Measurements from ENCODE around the gene ODAD4.
"Not testable (repeated sequence)": the region's sequence is repeated elsewhere in the genome, so short reads cannot be mapped to it uniquely, and the experiment has no call there.

ODAD4 gene

GRCh38 chr17:41913798-41914197, 16.6 kb upstream of the ODAD4 start:
- DNase-seq, result no peak

- no peak for DNase-seq
Observed at GRCh38 chr17:41914358-41914766, 16.1 kb upstream of the ODAD4 start.

GRCh38 chr17:41915020-41915419, 15.4 kb upstream of the ODAD4 start:
- DNase-seq, result no peak

- DNase-seq, result no peak
Observed at GRCh38 chr17:41915566-41915965, 14.9 kb upstream of the ODAD4 start.

GRCh38 chr17:41917192-41917591, 13.2 kb upstream of the ODAD4 start:
- no peak for DNase-seq

- peak; percentile 67 for DNase-seq
Observed at GRCh38 chr17:41917679-41918313, 12.6 kb upstream of the ODAD4 start.

GRCh38 chr17:41918314-41919164, 11.9 kb upstream of the ODAD4 start, which contains the start of gene ACLY:
ACLY (minus strand) TSS chr17:41918951; CDS start chr17:41913873, 5,078 bp downstream.
- DNase-seq, result peak; percentile 93

GRCh38 chr17:41919165-41919817, 11.1 kb upstream of the ODAD4 start:
- DNase-seq, result peak; percentile 36

GRCh38 chr17:41919840-41920579, 10.4 kb upstream of the ODAD4 start:
- no peak for DNase-seq

- no peak for DNase-seq
Observed at GRCh38 chr17:41920580-41920955, 9.8 kb upstream of the ODAD4 start.

- no peak for DNase-seq
Observed at GRCh38 chr17:41925991-41926590, 4.3 kb upstream of the ODAD4 start.

- DNase-seq, result no peak
Observed at GRCh38 chr17:41928693-41929251, 1.6 kb upstream of the ODAD4 start.

- DNase-seq, result not testable (repeated sequence)
Observed at GRCh38 chr17:41930833-41931156, 378 bp downstream of the ODAD4 start.

GRCh38 chr17:41931715-41932114, 1.3 kb downstream of the ODAD4 start:
- not testable (repeated sequence) for DNase-seq

- no peak for DNase-seq
Observed at GRCh38 chr17:41932816-41933389, 2.5 kb downstream of the ODAD4 start.

- no peak for DNase-seq
Observed at GRCh38 chr17:41935641-41936040, 5.2 kb downstream of the ODAD4 start.

GRCh38 chr17:41937970-41938954, 7.8 kb downstream of the ODAD4 start:
- DNase-seq, result no peak

- no peak for DNase-seq
Observed at GRCh38 chr17:41939044-41939692, 8.8 kb downstream of the ODAD4 start.

- DNase-seq, result no peak
Observed at GRCh38 chr17:41939693-41940090, 9.3 kb downstream of the ODAD4 start.

- DNase-seq, result no peak
Observed at GRCh38 chr17:41941168-41941567, 10.8 kb downstream of the ODAD4 start.

Data from NCI-H1105 treated with DMSO at 0.1 percent for 48 hours (cell line).